D341Med (cell line): ENCODE measurements around the gene ZNF680.
"Not testable (repeated sequence)": the region's sequence is repeated elsewhere in the genome, so short reads cannot be mapped to it uniquely, and the experiment has no call there.

ENCODE experiments used
- DNase-seq: peaks from one replicate; pipeline ENCODE4 v3.0.0; 2012; ENCODE audit warnings: low spot score

The ZNF680 gene

DNA sequence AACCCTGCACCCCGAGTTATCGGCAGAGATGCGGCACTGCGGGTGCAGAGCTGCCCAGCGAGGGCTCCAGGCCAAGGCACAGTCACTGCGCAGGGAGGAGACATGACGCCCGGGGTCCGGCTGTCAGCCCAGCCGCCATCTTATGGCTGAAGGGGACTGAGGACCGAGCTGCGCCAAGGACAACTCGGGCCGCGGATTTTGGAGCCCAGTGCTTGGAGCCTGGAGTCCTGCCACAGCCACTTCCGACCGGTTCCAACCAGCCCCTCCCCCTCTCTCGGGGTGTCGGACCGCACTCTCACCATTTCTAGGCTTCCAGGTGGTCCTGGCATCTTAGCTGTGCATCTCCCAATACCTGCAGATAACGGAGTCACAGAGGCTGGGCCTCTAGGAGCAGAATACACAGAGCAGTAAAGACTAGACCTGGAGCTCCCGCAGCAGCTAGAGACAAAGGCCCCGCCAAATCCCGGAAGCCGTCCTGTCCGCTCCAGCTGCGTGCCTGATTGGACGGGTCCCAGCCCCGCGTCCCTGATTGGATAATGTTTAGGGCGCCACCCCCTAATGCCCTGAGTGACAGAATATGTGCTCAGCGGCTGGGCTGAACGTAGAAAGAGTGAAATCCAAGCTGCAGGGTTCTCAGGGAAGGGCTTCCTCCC, at the start of gene ZNF680:
TSS of gene ZNF680 (minus strand) at position 446 of the 653 bp plus-strand sequence. CDS start at position 329, 117 bp downstream.
- peak; percentile 90 for DNase-seq

DNA sequence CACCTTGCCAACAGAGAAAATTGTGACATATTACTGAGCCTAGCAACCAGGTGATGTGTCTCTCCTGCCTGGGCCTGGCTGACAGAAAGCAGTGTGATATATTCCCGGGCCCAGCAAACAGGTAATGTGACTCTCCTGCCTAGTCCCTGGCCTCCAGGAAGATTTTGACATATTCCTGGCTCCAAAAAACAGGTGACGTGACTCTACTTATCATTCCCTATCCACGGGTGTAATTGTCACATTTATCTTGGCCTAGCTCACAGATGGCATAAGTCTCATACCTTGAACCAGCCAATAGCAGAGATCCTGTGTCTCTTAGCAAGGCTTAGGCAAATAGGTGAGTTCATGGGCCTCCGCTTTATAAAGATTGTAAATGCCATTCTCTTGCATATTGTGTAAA, 49.6 kb upstream of the ZNF680 start:
- DNase-seq: no peak

DNA sequence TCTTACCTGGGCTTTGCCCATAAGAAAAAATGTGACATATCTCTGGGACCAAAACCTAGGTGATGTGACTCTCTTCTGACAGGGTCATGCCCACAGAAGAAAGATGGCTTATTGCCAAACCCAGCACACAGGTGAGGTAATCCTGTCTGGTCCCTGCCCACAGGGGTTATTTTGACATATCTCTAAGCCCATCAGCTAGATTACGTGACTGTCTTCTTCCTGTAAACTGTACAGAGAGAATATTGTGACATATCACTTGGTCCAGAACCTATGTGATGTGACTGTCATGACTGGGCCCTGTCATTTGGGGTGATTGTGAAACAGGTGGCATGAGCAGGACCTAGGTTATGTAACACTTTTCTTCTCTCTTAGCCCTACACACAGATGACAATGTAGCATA, 48.8 kb upstream of the ZNF680 start:
- DNase-seq: no peak

DNA sequence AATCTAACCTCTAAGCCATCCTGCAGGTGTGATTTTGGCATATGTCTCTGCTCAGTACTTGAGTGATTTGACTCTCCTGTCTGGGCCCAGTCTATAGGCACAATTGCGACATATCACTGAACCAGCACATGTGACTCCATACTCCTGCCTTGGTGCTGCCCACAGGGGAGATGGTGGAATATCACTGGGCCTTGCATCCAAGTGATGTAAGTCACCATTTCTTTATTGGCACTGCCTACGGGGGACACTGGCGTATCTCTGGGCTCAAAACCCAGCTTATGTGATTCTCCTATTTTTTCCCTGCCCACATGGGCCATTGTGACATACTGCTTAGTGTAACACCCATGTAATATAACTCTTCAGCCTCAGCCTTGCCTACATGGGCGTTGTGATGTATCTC, 48.1 kb upstream of the ZNF680 start:
- DNase-seq: no peak

DNA sequence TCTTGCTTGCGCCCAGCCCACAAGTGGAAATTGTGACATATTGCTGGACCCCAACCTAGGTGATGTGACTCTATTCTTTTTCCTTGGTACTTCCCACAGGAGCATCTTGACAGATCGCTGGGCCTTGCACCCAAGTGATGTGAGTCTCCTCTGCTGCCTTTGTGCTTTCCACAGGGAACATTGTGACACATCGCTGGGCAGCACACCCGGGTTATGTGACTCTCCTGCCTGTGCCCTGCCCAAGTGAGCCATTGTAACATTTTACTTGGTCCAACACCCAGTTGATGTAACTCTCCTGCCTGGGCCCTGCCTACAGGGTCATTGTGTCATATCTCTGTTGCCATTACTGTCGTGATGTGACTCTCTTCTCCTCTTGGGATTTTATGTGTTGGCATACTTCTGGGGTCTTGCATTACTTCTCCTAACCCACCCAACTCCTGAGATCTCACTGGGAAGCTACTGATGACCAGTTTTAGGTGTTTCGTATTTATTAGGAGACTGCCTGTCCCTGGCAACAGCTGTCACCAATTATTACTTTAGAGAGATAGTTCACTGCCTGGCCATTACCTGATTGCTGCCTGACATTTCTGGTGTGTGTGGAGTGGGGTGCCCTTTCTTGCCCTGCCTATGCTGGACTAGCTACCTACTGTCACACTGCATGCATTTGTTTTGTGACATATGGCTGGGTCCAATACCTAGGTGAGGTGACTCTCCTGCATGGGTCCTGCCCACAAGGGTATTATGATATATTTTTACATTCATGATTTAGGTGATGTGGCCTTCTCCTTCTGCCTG, 45.4 kb upstream of the ZNF680 start:
- no peak for DNase-seq

DNA sequence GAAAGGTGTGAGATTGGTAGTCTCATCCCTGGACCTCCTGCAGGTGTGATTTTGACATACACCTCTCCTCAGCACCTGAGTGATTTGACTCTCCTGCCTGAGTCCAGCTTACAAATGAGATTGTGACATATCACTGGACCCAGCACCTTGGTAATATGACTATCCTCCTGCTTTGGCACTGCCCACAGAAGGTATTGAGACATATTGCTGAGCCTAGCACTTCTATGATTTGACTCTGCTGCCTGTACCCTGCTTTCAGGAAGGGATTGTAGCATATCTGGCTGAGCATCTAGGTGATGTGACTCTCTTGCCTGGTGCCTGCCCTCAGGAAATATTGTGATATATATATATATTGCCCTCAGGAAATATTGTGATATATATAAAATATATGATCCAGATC, 43.5 kb upstream of the ZNF680 start:
- no peak for DNase-seq

DNA sequence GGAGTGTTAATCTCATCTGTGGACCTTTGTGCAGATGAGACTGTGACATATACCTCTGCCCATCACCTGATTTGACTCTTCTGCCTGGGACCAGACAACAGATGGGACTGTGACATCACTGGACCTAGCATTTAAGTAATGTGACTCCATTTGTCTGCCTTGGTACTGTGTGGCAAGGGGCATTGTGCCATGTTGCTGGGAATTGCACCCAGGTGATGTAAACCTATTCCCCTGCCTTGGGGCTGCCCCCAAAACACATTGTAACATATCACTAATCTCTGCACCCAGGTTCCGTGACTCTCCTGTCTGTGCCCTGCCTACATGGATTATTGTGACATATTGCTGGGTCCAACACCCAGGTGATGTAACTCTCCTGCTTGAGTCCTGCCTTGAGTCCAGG, 40.4 kb upstream of the ZNF680 start:
- DNase-seq: no peak

DNA sequence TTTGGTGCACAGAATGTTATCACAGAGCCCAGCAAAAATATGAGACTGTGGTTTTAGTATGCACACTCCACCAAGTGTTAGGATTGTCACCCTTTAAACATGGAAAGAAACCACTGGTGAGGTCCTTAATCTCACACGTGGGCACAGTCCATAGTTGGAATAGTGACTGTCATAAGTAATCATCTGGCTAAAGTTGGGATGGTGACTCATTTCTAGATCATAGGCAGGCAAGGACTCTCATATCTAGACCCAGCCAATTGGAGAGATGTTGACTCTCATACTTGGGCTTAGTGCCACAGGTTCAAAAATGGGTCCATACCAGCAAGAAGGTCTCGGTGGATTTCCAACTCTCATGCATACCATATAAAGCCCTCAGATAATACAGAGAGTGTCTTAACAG, 39.6 kb upstream of the ZNF680 start:
- no peak for DNase-seq

DNA sequence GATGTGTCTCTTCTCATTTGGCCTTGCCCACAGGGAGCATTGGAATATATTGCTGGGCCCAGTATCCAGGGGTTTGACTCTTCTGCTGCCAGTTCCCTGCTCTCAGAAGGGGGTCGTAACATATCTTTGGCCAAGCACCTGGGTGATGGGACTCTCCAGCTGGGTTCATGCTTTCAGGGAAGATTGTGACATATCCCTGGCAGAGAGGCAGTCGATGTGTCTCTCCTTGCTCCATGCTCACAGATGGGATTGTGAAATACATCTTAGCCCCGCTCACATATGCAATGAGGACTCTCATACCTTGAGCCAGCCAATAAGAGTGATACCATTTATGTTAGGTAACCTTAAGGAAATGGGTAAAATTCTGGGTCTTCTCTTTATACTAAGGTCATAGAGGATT, 39.2 kb upstream of the ZNF680 start:
- no peak for DNase-seq

DNA sequence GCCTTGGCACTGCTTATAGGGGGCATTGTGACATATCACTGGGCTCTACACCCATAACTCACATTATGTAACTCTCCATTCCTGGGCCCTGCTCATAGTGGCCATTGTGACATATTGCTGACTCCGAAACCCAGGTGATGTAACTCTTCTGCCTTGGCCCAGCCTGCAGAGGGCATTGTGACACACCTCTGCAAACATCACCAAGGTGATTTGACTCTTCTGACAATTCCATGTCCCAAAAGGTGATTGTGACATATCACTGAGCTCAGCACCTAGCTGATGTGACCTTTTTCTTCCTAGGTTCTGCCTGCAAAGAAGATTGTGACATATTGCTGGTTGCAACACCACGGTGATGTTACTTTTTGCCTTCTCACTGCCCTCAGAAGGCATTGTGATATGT, 36.5 kb upstream of the ZNF680 start:
- no peak for DNase-seq

DNA sequence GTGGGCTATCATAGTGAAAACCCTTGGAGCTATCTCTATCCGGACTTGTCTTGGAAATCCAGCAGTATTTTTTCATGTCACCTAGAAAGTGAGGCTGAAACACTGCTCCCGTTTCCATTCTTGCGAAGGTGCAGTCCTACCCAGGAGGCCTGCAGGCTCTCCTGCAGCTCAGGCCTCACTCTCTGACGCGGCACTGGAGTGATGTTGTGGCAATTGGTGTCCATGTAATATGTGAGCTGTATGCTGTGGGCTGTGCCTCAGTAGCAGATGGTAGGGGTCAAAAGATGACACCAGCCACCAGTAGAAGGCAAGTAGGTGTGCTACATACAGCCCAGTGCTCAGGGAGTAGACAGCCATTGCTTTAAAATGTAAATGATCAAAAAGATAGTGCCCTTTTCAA, 28.1 kb upstream of the ZNF680 start:
- no peak for DNase-seq

DNA sequence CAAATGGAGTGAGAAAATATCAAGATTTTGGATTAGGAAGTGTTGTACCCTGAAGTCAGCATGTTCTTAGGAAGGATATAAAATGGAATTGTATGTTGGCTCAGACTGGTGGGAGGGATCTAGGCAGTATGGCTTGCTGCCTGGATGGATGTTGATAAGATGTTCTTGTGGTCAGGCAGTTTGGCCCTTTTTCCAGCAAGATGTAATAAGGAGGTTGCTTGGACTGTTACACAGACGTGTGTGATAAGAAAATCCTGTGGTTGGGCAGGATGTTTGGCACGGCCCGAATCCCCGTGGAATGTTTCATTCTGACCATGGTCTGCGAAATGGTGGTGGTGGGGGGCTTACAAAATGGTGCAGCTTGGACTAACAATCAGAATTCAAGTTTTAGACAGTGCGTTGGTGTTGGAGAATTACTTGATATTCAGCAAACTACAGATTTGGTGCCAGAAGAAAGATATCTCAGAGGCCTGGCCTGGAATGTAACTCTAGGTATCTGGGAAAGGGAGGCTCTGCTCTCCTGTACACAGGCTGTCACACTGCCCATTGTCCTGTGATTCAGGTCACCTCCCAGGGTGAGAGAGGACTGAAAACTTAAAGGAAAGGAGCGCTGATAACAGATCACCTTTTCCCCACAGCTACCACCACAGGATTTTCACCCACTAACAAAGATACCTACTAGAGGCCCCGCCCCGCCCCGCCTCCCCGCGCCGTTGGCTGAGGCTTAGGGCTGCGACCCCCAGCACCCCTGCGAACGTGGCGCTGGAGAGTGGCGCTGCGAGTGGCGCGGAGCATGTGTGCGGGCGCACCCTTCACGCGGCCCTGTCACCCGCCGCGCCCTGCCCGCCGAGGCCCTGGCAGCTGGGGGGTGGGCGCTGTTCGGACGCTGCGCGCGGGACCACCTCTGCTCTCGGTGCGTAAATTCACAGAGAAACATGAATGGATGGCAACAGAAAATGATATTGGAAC, 19.3 kb upstream of the ZNF680 start:
- no peak for DNase-seq

DNA sequence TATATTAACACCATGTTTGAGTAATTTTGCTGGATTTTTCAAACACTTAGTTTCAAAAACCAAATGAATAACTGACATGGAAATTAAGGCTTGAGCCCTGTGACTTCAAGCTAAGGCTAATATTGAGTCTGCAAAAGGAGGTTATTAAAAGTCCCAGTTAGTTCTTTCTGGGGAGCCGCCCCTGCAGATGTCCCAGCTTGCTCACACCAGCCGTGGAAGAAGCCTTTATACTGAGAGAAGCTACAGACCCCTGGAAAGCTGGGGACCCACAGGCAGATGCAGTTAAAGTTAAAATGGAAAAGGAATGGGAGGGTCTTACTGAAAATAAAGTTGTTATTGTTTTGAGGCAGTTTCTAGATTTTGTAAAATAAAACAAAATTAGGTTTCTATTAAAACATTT, 18.5 kb upstream of the ZNF680 start:
- no peak for DNase-seq

DNA sequence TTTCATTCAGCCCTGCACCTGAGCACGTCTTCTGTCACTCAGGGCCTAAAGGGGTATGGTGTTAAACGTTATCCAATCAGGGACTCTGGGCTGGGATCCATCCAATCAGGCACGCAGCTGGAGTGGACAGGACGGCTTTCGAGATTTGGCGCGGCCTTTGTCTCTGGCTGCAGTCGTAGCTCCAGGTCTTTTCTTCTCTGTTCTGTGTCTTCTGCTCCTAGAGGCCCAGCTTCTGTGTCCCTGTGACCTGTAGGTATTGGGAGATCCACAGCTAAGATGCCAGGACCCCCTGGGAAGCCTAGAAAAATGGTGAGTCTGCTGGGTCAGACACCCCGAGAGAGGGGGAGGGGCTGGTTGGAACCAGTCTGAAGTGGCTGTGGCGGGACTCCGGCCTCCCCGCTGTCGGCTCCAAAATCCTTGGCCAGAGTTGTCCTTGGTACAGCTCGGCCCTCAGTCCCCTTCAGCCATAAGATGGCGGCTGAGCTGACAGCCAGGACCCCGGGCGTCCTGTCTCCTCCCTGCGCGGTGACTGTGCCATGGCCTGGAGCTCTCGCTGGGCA, 11.7 kb upstream of the ZNF680 start:
- no peak for DNase-seq

DNA sequence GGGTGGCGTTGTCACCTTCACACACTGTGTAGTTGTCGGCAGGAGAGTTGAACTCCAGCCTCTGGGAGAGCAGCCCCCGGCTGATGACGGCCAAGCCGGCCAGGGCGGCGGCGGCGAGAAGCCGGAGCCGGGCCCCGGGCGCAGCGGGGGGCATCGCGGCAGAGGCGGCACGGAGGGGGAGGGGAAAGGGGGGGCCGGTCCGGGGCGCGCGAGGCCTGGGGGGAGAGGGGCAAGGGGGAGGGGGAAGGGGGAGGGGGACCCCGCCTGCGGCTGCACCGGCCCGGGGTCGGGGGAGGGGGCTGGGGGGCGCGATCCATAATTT, 7.4 kb upstream of the ZNF680 start:
- not testable (repeated sequence) for DNase-seq

DNA sequence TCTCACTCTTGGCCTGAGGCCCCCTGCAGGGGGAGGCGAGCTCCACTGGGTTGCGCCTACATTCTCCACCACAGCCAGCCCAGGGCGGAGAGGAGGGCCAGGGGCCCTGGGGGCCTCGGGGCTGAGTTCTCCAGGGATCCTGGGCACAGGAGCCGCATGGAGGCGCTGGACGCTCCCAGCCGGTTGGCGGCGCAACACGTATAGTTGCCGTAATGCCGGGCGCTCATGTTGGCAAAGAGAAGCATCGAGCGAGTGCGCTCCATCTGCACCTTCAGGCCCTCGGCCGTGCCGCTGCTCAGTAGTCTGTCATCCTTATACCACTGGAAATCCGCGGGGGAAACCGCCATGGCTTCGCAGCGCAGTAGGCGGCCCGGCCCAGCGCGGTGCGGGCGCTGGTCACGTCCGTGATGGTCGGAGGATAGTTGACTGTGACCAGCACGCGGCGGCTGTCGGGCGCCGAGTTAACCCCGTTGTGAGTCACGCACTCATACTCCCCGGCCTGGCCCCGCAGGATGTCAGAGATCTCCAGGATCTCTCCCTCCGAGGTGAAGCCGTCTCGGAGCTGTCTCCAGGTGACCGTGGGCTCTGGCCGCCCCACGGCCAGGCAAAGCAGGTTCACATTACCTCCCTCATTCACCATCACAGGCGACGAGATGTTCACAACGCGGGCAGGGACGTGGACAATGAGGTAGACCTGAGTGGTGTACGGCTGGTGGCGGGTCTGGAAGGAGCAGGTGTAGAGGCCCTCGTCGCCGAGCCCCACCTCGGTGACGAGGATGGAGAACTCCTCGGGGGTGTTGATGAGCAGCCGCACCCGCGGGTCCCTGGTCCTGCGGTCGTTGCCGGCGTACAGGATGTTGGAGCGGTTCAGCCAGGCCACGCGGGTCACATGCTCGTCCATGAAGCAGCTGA, 6.8 kb upstream of the ZNF680 start:
- DNase-seq: not testable (repeated sequence)

DNA sequence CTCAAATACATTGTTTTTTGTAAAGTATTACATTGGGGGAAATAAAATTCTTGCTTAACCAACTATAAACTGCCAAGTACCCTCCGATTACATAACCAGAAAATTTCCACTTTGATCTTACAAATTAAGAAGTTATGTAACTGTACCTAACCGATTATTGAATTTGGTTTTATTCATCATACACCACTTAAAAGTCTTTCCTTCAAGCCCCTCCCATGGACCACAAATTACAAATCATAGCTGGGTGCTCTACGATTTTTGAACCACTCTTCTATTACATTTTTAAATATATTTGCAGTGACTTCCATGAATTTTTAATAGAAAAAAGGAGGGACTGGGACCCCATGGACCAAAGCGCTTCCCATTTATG, 630 bp downstream of the ZNF680 start:
- no peak for DNase-seq

DNA sequence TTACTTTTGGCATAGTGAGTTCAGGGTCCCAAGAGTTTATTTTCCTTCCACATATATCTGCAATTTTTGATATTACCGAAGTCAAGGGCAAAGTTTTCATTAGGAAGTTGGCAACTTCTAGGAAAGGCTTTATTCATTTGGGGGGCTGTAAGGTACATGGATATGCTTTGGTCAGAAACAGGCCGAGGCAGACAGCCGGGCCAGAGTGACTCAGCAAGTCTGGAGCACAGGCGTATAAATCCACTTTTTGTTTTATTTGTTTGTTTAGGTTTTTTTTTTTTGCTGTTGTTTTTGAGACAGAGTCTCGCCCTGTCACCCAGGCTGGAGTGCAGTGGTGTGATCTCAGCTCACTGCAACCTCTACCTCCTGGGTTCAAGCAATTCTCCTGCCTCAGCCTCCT, 3.7 kb downstream of the ZNF680 start:
- DNase-seq: no peak

DNA sequence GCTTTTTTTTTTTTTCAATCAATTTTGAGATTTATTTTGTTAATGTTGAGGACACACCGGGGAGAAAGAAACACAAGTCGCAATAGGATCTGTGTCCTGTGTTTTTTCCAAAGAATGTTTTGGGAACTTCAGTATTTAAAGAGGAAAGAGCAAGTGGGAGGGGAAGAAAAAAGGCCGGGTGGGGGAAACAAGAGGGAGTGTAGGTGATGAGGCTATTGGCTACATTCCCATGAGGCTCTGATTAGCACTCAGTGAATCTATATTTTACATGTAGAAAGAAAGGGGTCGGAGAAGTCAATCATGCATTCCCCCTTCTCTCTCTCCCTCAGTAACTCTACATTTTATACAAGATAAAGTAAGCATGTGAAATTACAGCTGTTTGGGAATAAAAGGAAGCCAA, 4.1 kb downstream of the ZNF680 start:
- no peak for DNase-seq

DNA sequence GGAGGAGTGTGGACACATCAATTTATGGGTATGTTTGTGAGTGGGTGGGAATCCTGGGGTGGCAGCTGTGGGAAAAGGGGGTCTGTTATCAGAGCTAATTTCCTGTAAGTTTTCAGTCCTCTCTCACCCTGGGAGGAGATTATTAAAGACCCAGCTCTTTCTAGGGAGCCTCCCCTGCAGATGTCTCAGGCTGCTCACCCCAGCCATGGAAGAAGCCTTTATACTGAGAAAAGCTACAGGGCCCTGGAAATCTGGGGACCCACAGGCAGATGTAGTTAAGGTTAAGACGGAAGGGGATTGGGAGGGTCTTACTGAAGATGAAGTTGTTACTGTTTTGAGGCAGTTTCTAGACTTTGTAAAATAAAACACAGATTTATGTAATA, 4.6 kb downstream of the ZNF680 start:
- no peak for DNase-seq

DNA sequence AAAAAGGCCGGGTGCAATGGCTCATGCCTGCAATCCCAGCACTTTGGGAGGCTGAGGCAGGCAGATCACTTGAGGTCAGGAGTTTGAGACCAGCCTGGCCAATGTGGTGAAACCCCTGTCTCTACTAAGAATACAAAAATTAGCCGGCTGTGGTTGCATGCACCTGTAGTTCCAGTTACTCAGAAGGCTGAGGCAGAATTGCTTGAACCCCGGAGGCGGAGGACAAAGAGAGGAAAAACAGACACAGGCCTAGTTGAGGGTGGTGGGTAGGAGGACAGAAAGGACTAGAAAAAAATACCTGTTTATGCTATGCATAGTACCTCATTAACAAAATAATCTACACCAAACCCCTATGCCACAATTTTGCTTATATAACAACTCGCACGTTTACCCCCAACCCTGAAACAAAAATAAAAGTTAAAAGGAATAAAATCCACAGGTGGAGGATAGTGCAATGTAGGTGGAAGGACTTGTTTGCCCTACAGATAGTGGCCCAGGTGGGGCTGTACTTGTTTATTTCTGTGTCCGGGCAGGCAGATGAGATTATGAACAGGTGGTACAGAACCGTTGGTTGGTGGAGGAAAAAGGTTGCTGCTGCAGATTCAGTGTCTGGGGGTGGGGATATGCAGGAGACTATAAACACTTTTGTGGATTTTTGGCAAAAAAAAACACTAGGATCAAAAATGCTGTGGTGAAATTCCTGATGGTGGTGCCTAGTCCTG, 5.1 kb downstream of the ZNF680 start:
- no peak for DNase-seq
